AG09309 (cell line): ENCODE measurements around the gene OCEL1.
"Not testable (repeated sequence)": the region's sequence is repeated elsewhere in the genome, so short reads cannot be mapped to it uniquely, and the experiment has no call there.

ENCODE experiments used
- DNase-seq: peaks from one replicate; pipeline ENCODE4 v3.0.0-alpha.2; 2010; ENCODE audit warnings: low read depth
- H3K4me3 ChIP-seq: 2 replicates; pipeline ENCODE4 v1.5.1; 2011; ENCODE audit warnings: mild to moderate bottlenecking, low read depth, low read length, moderate library complexity; ENCODE audit not compliant: control insufficient read depth
- TF ChIP-seq, protein P1 (sequence below): IDR thresholded peaks from 2 replicates; pipeline ENCODE4 v1.5.1; 2011; ENCODE audit warnings: mild to moderate bottlenecking, low read depth, low read length, inconsistent platforms; ENCODE audit not compliant: insufficient read depth, control insufficient read depth; ENCODE audit errors: missing control alignments

The OCEL1 gene

DNA sequence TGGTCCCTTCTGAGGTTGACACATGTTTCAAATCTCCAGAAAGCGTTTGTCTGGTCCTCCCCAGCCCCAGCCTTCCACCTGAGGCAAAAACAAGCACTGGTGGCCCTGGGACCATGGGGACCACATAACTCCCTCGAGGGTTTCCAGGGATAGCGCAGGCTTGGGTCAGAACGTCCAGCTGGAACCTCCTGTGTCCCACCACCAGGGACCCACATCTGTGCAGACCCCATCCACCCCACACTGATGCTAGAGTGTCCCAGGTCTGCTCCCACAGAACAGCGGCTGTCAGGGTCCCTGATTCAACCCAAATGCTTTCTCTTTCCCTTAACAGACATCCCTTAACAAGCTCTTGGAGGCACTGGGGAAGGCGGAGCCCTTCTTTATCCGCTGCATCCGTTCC, 40.4 kb upstream of the OCEL1 start:
- TF ChIP-seq, protein P1, sequence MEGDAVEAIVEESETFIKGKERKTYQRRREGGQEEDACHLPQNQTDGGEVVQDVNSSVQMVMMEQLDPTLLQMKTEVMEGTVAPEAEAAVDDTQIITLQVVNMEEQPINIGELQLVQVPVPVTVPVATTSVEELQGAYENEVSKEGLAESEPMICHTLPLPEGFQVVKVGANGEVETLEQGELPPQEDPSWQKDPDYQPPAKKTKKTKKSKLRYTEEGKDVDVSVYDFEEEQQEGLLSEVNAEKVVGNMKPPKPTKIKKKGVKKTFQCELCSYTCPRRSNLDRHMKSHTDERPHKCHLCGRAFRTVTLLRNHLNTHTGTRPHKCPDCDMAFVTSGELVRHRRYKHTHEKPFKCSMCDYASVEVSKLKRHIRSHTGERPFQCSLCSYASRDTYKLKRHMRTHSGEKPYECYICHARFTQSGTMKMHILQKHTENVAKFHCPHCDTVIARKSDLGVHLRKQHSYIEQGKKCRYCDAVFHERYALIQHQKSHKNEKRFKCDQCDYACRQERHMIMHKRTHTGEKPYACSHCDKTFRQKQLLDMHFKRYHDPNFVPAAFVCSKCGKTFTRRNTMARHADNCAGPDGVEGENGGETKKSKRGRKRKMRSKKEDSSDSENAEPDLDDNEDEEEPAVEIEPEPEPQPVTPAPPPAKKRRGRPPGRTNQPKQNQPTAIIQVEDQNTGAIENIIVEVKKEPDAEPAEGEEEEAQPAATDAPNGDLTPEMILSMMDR = no peak
- DNase-seq = no peak
- H3K4me3 ChIP-seq = no peak overlapping the region

DNA sequence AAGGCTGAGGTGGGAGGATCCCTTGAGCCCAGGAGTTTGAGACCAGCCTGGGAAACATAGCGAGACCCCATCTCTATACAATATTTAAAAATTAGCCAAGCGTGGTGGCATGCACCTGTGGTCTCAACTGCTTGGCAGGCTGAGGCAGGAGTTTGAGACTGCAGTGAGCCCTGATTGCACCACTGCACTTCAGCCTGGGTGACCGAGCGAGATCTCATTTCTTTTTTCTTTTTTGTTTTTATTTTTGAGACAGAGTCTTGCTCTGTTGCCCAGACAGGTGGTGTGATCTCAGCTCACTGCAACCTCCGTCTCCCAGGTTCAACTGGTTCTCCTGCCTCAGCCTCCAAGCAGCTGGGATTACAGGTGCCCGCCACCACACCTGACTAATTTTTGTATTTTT, 34.3 kb upstream of the OCEL1 start:
- not testable (repeated sequence) for DNase-seq, H3K4me3 ChIP-seq

DNA sequence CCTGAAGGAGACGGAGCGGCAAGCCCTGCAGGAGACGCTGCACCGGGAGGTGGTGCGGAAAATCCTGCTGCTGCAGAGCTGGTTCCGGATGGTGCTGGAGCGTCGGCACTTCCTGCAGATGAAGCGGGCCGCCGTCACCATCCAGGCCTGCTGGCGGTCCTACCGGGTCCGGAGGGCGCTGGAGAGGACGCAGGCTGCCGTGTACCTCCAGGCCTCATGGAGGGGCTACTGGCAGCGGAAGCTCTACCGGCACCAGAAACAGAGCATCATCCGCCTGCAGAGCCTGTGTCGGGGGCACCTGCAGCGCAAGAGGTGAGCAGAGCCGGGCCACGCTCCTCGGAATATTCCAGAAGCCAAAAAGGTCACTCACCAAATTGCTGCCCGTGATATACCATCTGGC, 33.3 kb upstream of the OCEL1 start:
- TF ChIP-seq, protein P1 = no peak
- H3K4me3 ChIP-seq = no peak overlapping the region

DNA sequence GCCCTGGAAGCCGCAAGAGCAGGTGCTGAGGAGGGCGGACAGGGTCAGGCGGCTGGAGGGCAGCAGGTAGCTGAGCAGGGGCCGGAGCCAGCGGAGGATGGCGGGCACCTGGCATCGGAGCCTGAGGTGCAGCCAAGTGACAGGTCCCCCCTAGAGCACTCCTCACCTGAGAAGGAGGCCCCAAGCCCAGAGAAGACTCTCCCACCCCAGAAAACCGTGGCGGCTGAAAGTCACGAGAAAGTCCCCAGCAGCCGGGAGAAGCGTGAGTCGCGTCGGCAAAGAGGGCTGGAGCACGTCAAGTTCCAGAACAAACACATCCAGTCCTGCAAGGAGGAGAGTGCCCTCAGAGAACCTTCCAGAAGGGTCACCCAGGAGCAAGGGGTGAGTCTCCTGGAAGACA, 31.4 kb upstream of the OCEL1 start:
- TF ChIP-seq, protein P1 = no peak
- no peak for DNase-seq

More for the DNA sequence above, 33.3 kb upstream of the OCEL1 start:
- no peak for DNase-seq

DNA sequence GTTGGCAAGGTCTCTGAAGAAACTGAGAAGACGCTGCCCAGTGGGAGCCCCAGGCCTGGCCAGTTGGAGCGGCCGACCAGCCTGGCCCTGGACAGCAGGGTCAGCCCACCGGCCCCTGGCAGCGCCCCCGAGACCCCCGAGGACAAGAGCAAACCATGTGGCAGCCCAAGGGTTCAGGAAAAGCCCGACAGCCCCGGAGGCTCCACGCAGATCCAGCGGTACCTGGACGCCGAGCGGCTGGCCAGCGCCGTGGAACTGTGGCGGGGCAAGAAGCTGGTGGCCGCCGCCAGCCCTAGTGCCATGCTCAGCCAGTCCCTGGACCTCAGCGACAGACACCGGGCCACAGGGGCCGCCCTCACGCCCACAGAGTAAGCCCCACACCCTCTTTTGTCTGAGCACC, 30.9 kb upstream of the OCEL1 start:
- H3K4me3 ChIP-seq = no peak overlapping the region
- TF ChIP-seq, protein P1 = no peak
- no peak for DNase-seq

More for the DNA sequence above, 31.4 kb upstream of the OCEL1 start:
- no peak overlapping the region for H3K4me3 ChIP-seq

DNA sequence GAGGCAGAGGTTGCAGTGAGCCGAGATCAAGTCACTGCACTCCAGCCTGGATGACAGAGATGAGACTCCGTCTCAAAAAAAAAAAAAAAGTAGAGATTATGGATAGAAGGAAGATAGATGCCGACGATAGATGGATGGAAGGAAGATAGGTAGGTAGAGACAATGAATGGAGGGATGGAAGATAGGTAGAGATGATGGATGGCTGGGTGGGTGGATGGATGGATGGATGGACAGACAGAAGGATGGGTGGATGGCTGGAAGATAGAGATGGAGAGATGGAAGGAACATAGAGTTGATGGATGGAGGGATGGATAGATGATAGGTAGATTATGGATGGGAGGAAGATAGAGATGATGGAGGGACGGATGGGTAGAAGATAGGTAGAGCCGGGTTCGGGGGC, 29.4 kb upstream of the OCEL1 start:
- no peak overlapping the region for H3K4me3 ChIP-seq
- TF ChIP-seq, protein P1 = no peak
- no peak for DNase-seq

DNA sequence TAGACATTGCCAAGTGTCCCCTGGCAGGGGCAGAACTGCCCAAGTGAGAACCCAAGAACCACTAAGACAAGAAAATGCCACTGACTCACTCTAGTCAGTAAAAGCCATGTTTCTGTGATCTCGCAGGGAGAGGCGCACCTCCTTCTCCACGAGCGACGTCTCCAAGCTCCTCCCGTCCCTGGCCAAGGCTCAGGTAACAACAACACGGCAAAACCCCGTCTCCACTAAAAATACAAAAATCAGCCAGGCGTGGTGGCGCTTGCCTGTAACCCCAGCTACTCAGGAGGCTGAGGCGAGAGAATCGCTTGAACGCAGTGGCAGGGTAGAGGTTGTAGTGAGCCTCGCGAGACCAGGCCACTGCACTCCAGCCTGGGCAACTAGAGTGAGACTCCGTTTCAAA, 28.4 kb upstream of the OCEL1 start:
- TF ChIP-seq, protein P1 = no peak
- DNase-seq = no peak

More for the DNA sequence above, 28.4 kb upstream of the OCEL1 start:
- no peak overlapping the region for H3K4me3 ChIP-seq
